ENCODE data around the gene CCDC85B. TPM values are rescaled to one million over a fixed set of nuclear protein-coding genes. Genes with fewer than 3 reads are reported as not detected.

CCDC85B gene
- total and polyA plus RNA-seq, 2 of the 13 experiments (the other 11 are each of a cell fraction or from before 2014, with no cell fraction given): 8.2 to 19.5 TPM

DNA sequence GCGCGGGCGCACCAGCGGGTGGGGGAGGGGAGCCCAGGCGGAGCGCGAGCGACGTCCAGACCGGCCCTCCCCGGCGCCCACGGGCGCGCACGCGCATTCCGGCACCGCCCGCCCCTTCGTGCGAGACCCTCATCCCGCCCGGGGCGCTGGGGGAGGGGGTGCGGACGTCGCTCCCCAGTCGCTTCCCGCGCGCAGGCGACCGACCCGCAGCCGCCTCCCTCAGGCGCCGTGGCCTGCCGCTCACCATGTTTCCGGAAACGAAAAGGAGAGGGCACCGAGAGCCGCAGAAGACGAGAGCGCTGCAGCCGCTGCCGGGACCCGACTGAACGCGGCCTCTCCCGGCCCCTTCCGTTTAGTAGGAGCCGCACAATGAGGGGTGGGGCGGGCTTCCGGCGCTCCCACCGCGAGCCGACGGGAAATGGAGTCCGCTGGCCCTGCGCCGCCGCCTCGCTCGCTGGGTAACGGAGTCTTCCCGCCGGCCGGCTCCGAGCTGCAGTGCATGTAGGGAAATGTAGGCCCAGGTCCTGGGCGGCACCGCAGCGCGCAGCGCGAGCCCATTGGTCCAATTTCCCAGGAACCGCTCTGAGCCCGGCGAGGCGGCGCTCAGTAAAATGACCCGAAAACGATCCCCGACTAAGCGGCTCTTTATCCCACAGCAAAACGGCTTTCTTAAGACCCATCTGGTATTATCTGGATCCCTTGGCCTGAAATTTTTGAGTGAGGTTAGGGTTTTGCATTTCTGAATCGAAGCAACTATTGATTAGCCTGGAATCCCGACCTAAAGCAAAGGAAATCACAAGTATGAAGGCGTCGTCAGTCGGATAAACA is 32.4 kb upstream of the CCDC85B start, which contains the start of gene CFL1 (continued):
- TF ChIP-seq GTF3A (CRISPR knock-in tag; conservative IDR thresholded peaks at IDR 0.05): no peak
- no peak for TF ChIP-seq DNMT1 (CRISPR knock-in tag; IDR thresholded peaks at IDR 0.05)
- TF ChIP-seq, protein P1, sequence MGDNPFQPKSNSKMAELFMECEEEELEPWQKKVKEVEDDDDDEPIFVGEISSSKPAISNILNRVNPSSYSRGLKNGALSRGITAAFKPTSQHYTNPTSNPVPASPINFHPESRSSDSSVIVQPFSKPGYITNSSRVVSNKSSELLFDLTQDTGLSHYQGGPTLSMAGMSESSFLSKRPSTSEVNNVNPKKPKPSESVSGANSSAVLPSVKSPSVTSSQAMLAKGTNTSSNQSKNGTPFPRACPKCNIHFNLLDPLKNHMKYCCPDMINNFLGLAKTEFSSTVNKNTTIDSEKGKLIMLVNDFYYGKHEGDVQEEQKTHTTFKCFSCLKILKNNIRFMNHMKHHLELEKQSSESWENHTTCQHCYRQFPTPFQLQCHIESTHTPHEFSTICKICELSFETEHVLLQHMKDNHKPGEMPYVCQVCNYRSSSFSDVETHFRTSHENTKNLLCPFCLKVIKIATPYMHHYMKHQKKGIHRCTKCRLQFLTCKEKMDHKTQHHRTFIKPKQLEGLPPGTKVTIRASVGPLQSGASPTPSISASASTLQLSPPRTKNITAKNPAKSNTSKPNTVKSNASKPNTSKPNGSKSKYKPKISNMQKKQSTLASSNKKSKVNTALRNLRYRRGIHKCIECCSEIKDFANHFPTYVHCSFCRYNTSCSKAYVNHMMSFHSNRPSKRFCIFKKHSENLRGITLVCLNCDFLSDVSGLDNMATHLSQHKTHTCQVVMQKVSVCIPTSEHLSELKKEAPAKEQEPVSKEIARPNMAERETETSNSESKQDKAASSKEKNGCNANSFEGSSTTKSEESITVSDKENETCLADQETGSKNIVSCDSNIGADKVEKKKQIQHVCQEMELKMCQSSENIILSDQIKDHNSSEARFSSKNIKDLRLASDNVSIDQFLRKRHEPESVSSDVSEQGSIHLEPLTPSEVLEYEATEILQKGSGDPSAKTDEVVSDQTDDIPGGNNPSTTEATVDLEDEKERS (CRISPR knock-in tag; IDR thresholded peaks at IDR 0.05): no peak
- no peak; the same call in 1 of the 2 replicates for TF ChIP-seq AHR (CRISPR knock-in tag; IDR thresholded peaks at IDR 0.05)
- TF ChIP-seq, protein P2, sequence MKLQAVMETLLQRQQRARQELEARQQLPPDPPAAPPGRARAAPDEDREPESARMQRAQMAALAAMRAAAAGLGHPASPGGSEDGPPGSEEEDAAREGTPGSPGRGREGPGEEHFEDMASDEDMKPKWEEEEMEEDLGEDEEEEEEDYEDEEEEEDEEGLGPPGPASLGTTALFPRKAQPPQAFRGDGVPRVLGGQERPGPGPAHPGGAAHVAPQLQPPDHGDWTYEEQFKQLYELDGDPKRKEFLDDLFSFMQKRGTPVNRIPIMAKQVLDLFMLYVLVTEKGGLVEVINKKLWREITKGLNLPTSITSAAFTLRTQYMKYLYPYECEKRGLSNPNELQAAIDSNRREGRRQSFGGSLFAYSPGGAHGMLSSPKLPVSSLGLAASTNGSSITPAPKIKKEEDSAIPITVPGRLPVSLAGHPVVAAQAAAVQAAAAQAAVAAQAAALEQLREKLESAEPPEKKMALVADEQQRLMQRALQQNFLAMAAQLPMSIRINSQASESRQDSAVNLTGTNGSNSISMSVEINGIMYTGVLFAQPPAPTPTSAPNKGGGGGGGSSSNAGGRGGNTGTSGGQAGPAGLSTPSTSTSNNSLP (IDR thresholded peaks at IDR 0.05; ENCODE audit: low read depth, low read length): no peak
- TF ChIP-seq, protein P3, sequence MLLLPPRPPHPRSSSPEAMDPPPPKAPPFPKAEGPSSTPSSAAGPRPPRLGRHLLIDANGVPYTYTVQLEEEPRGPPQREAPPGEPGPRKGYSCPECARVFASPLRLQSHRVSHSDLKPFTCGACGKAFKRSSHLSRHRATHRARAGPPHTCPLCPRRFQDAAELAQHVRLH (CRISPR knock-in tag; IDR thresholded peaks at IDR 0.05; ENCODE audit: borderline replicate concordance, low read depth): no peak
- TF ChIP-seq, protein P4, sequence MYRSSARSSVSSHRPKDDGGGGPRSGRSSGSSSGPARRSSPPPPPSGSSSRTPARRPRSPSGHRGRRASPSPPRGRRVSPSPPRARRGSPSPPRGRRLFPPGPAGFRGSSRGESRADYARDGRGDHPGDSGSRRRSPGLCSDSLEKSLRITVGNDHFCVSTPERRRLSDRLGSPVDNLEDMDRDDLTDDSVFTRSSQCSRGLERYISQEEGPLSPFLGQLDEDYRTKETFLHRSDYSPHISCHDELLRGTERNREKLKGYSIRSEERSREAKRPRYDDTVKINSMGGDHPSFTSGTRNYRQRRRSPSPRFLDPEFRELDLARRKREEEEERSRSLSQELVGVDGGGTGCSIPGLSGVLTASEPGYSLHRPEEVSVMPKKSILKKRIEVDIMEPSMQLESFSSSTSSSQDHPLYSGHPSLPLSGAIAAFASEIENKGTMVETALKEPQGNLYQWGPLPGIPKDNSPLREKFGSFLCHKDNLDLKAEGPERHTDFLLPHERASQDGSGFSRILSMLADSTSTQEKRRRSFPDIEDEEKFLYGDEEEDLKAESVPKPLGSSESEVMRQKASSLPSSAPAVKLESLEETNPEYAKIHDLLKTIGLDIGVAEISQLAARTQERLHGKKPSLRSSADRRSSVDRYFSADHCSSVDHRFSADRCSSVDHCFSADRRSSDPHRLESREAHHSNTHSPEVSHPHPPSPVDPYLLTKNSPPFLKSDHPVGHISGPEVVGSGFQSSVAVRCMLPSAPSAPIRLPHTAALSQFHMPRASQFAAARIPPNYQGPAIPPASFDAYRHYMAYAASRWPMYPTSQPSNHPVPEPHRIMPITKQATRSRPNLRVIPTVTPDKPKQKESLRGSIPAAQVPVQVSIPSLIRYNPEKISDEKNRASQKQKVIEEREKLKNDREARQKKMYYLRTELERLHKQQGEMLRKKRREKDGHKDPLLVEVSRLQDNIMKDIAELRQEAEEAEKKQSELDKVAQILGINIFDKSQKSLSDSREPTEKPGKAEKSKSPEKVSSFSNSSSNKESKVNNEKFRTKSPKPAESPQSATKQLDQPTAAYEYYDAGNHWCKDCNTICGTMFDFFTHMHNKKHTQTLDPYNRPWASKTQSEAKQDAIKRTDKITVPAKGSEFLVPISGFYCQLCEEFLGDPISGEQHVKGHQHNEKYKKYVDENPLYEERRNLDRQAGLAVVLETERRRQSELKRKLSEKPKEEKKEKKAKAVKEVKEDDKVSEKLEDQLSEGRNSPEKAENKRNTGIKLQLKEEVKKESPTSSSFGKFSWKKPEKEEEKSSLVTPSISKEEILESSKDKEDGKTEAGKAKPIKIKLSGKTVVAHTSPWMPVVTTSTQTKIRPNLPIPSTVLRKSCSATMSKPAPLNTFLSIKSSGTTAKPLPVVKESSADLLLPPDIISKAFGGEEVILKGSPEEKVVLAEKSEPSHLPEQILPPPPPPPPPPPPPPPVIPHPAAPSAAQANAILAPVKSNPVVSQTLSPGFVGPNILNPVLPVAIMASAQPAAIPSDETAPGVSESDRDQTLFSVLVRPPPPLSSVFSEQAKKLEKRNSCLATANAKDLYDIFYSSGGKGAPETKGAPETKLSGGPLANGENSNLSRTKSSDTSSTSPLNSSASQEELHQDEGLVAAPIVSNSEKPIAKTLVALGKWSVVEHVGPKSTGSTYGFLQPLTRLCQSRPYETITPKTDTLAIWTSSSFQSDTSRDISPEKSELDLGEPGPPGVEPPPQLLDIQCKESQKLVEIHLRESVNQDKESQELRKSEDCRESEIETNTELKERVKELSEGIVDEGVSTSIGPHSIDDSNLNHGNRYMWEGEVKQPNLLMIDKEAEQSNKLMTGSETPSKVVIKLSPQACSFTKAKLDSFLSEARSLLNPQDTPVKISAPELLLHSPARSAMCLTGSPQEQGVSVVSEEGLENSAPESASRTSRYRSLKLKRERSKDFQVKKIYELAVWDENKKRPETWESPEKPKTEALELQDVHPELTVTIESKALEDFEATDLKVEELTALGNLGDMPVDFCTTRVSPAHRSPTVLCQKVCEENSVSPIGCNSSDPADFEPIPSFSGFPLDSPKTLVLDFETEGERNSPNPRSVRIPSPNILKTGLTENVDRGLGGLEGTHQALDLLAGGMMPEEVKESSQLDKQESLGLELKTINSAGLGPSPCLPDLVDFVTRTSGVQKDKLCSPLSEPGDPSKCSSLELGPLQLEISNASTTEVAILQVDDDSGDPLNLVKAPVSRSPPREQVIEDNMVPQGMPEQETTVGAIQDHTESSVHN (CRISPR knock-in tag; IDR thresholded peaks at IDR 0.05): no peak
- TF ChIP-seq, protein P5, sequence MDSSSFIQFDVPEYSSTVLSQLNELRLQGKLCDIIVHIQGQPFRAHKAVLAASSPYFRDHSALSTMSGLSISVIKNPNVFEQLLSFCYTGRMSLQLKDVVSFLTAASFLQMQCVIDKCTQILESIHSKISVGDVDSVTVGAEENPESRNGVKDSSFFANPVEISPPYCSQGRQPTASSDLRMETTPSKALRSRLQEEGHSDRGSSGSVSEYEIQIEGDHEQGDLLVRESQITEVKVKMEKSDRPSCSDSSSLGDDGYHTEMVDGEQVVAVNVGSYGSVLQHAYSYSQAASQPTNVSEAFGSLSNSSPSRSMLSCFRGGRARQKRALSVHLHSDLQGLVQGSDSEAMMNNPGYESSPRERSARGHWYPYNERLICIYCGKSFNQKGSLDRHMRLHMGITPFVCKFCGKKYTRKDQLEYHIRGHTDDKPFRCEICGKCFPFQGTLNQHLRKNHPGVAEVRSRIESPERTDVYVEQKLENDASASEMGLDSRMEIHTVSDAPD (CRISPR knock-in tag; IDR thresholded peaks at IDR 0.05): no peak
- TF ChIP-seq FOSL1 (CRISPR knock-in tag; IDR thresholded peaks at IDR 0.05; ENCODE audit: borderline replicate concordance): no peak
- TF ChIP-seq, protein P6, sequence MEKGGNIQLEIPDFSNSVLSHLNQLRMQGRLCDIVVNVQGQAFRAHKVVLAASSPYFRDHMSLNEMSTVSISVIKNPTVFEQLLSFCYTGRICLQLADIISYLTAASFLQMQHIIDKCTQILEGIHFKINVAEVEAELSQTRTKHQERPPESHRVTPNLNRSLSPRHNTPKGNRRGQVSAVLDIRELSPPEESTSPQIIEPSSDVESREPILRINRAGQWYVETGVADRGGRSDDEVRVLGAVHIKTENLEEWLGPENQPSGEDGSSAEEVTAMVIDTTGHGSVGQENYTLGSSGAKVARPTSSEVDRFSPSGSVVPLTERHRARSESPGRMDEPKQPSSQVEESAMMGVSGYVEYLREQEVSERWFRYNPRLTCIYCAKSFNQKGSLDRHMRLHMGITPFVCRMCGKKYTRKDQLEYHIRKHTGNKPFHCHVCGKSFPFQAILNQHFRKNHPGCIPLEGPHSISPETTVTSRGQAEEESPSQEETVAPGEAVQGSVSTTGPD (CRISPR knock-in tag; IDR thresholded peaks at IDR 0.05): no peak

All from HepG2 (cell line).